Osteoblast (primary cell): Measurements from ENCODE around the gene CDH6. TPM values are rescaled to one million over a fixed set of nuclear protein-coding genes. Genes with fewer than 3 reads are reported as not detected.
A peak's percentile ranks its signal among the peaks of the same experiment; 100 is the strongest.

ENCODE experiments used
- DNase-seq: peaks from one replicate; pipeline ENCODE4 v3.0.0; 2011; ENCODE audit warnings: low spot score, mixed read lengths; ENCODE audit not compliant: insufficient read length; ENCODE audit errors: missing footprints
- H2AFZ ChIP-seq: 2 replicates; pipeline ENCODE4 v1.6.0; 2011; ENCODE audit warnings: mild to moderate bottlenecking, low read length
- H3K27ac ChIP-seq: 2 replicates; pipeline ENCODE4 v1.5.1; 2011; ENCODE audit warnings: mild to moderate bottlenecking, low read depth, low read length, moderate library complexity
- H3K27me3 ChIP-seq: 2 replicates; pipeline ENCODE4 v1.6.0; 2012; ENCODE audit warnings: mild to moderate bottlenecking, control low read depth, inconsistent platforms, low read length, moderate library complexity; ENCODE audit not compliant: insufficient read depth
- H3K36me3 ChIP-seq: 2 replicates; pipeline ENCODE4 v1.5.1; 2011; ENCODE audit warnings: mild to moderate bottlenecking, low read length, control low read depth, moderate library complexity; ENCODE audit not compliant: insufficient read depth
- H3K4me1 ChIP-seq: 2 replicates; pipeline ENCODE4 v1.5.1; 2011; ENCODE audit warnings: mild to moderate bottlenecking, low read length, control low read depth, moderate library complexity; ENCODE audit not compliant: insufficient read depth
- H3K4me2 ChIP-seq: 2 replicates; pipeline ENCODE4 v1.6.0; 2011; ENCODE audit warnings: mild to moderate bottlenecking, low read length; ENCODE audit not compliant: insufficient read depth
- H3K4me3 ChIP-seq: fragments of 200-600 bp; sonication (generic); 3 replicates; pipeline ENCODE4 v1.5.1; 2012; ENCODE audit warnings: mild to moderate bottlenecking, low read length, inconsistent platforms; ENCODE audit not compliant: insufficient read depth
- H3K79me2 ChIP-seq: 2 replicates; pipeline ENCODE4 v1.6.0; 2012; ENCODE audit warnings: mild to moderate bottlenecking, low read length, control low read depth, inconsistent platforms; ENCODE audit not compliant: insufficient read depth
- H3K9me3 ChIP-seq: 2 replicates; pipeline ENCODE4 v1.5.1; 2011; ENCODE audit warnings: low read depth, low read length, control low read depth
- H4K20me1 ChIP-seq: 2 replicates; pipeline ENCODE4 v1.6.0; 2012; ENCODE audit warnings: mild to moderate bottlenecking, low read length, control low read depth; ENCODE audit not compliant: insufficient read depth
- CTCF ChIP-seq: IDR thresholded peaks from 2 replicates; pipeline ENCODE4 v1.5.1; 2011; ENCODE audit warnings: mild to moderate bottlenecking, low read depth, low read length, moderate library complexity; ENCODE audit errors: extremely low read depth
- total RNA-seq: library from RNA; depleted of rRNA; stranded (reverse); fragments of >200 nt; gene quantifications from 2 replicates; pipeline ENCODE4 v1.2.3, GENCODE V29; 2012

The CDH6 gene
- total RNA-seq, 1 donor: 16.3 TPM

GRCh38 chr5:31273631-31274378 is 80.3 kb downstream of the CDH6 start:
- Histone ChIP-seq H3K79me2 (no peaks in the 10 kb centered on the region), H3K27me3 (no peaks in the 10 kb centered on the region), H3K4me3 (peak overlapping the region; percentile 54), H3K36me3 (no peaks in the 10 kb centered on the region), H4K20me1 (no peaks in the 10 kb centered on the region), H3K4me2 (peak overlapping the region; percentile 79), H2AFZ (peak overlapping the region; percentile 97), H3K4me1 (peaks cover 7% of the 10 kb centered on the region), H3K27ac (peak overlapping the region; percentile 65), H3K9me3 (no peaks in the 10 kb centered on the region)
- no peak for DNase-seq
- no peak for TF ChIP-seq CTCF

- Histone ChIP-seq H3K4me1 (peaks cover 6% of the 10 kb centered on the region), H3K79me2 (no peaks in the 10 kb centered on the region), H4K20me1 (no peaks in the 10 kb centered on the region), H3K36me3 (no peaks in the 10 kb centered on the region), H3K9me3 (no peaks in the 10 kb centered on the region), H3K27me3 (no peaks in the 10 kb centered on the region), H3K4me2 (no peak overlapping the region), H2AFZ (no peak overlapping the region), H3K27ac (no peak overlapping the region), H3K4me3 (no peak overlapping the region)
- peak; percentile 64 for DNase-seq
- TF ChIP-seq CTCF: no peak
Measured at GRCh38 chr5:31280210-31280609, 86.7 kb downstream of the CDH6 start.

- DNase-seq: no peak
- H3K4me2 ChIP-seq: no peak overlapping the region
- no peaks in the 10 kb centered on the region for H3K79me2 ChIP-seq
- no peak for TF ChIP-seq CTCF
- peaks cover 6% of the 10 kb centered on the region for H3K4me1 ChIP-seq
- H3K36me3 ChIP-seq: no peaks in the 10 kb centered on the region
- H2AFZ ChIP-seq: no peak overlapping the region
- H3K9me3 ChIP-seq: no peaks in the 10 kb centered on the region
- no peak overlapping the region for H3K4me3 ChIP-seq
- H3K27me3 ChIP-seq: no peaks in the 10 kb centered on the region
- H3K27ac ChIP-seq: no peak overlapping the region
- H4K20me1 ChIP-seq: no peaks in the 10 kb centered on the region
Measured at GRCh38 chr5:31283326-31283725, 89.8 kb downstream of the CDH6 start.

GRCh38 chr5:31285025-31285424 is 91.5 kb downstream of the CDH6 start:
- no peaks in the 10 kb centered on the region for H4K20me1 ChIP-seq
- TF ChIP-seq CTCF: no peak
- DNase-seq: no peak

More at GRCh38 chr5:31285025-31285424, 91.5 kb downstream of the CDH6 start:
- H3K9me3 ChIP-seq: no peaks in the 10 kb centered on the region
- no peaks in the 10 kb centered on the region for H3K36me3 ChIP-seq
- no peak overlapping the region for H3K27ac ChIP-seq
- H3K27me3 ChIP-seq: no peaks in the 10 kb centered on the region
- peaks cover 6% of the 10 kb centered on the region for H3K4me1 ChIP-seq
- H2AFZ ChIP-seq: no peak overlapping the region
- H3K79me2 ChIP-seq: no peaks in the 10 kb centered on the region
- no peak overlapping the region for H3K4me2 ChIP-seq
- H3K4me3 ChIP-seq: no peak overlapping the region
